ENCODE data around the gene AMBN.

- TF ChIP-seq CTCF (IDR thresholded peaks at IDR 0.05; ENCODE audit: insufficient read depth, low read length) (no peak), POLR2AphosphoS5 (IDR thresholded peaks at IDR 0.05; ENCODE audit: low read depth) (no peak)
- TF ChIP-seq, protein P1, sequence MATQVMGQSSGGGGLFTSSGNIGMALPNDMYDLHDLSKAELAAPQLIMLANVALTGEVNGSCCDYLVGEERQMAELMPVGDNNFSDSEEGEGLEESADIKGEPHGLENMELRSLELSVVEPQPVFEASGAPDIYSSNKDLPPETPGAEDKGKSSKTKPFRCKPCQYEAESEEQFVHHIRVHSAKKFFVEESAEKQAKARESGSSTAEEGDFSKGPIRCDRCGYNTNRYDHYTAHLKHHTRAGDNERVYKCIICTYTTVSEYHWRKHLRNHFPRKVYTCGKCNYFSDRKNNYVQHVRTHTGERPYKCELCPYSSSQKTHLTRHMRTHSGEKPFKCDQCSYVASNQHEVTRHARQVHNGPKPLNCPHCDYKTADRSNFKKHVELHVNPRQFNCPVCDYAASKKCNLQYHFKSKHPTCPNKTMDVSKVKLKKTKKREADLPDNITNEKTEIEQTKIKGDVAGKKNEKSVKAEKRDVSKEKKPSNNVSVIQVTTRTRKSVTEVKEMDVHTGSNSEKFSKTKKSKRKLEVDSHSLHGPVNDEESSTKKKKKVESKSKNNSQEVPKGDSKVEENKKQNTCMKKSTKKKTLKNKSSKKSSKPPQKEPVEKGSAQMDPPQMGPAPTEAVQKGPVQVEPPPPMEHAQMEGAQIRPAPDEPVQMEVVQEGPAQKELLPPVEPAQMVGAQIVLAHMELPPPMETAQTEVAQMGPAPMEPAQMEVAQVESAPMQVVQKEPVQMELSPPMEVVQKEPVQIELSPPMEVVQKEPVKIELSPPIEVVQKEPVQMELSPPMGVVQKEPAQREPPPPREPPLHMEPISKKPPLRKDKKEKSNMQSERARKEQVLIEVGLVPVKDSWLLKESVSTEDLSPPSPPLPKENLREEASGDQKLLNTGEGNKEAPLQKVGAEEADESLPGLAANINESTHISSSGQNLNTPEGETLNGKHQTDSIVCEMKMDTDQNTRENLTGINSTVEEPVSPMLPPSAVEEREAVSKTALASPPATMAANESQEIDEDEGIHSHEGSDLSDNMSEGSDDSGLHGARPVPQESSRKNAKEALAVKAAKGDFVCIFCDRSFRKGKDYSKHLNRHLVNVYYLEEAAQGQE (IDR thresholded peaks at IDR 0.05; ENCODE audit: insufficient replicate concordance, low read depth) = no peak
These were observed 32.3 kb downstream of the AMBN start for GRCh38 chr4:70624226-70624793.
